HFFc6 (cell line): ENCODE results near the gene CILP. TPM values are rescaled to one million over a fixed set of nuclear protein-coding genes. Genes with fewer than 3 reads are reported as not detected.

Experiments
- DNase-seq: peaks from one replicate; pipeline ENCODE4 v3.0.0-alpha.2; 2018
- H3K27ac Mint-ChIP-seq: 2 replicates; pipeline ENCODE4 v1.8.0; 2020; ENCODE audit warnings: mild to moderate bottlenecking, mixed read lengths
- H3K27me3 Mint-ChIP-seq: 2 replicates; pipeline ENCODE4 v1.8.0; 2021; ENCODE audit warnings: mild to moderate bottlenecking, moderate library complexity, mixed read lengths; ENCODE audit not compliant: insufficient read depth
- H3K36me3 Mint-ChIP-seq: 2 replicates; pipeline ENCODE4 v1.8.0; 2021; ENCODE audit warnings: low read depth, mixed read lengths
- H3K4me1 Mint-ChIP-seq: 2 replicates; pipeline ENCODE4 v1.8.0; 2020; ENCODE audit warnings: low read depth, mixed read lengths
- H3K4me3 Mint-ChIP-seq: 2 replicates; pipeline ENCODE4 v1.8.0; 2020; ENCODE audit warnings: mild to moderate bottlenecking, moderate library complexity, mixed read lengths
- H3K9me3 Mint-ChIP-seq: 2 replicates; pipeline ENCODE4 v1.8.0; 2020; ENCODE audit warnings: mild to moderate bottlenecking, mixed read lengths
- CTCF ChIP-seq: fragments of 200-600 bp; sonication (generic); IDR thresholded peaks from 2 replicates; pipeline ENCODE4 v1.5.0; 2021; ENCODE audit warnings: antibody characterized with exemption, mild to moderate bottlenecking
- total RNA-seq, 6 experiments: library from RNA; stranded (reverse); fragmentation: NEBNext Ultra II Directional; extraction: Animal tissue kit (Norgen Biotek cat#: 25700); gene quantifications; 2 replicates in 1 of 6; 3 replicates in 5 of 6; pipeline ENCODE4 v1.2.3, GENCODE V29; 2021

CILP gene
- total RNA-seq, 6 experiments from 2014 or later, result 0.05 TPM; not detected in 5

GRCh38 chr15:65213241-65213640 is 2.0 kb upstream of the CILP start:
- no peak for TF ChIP-seq CTCF
- no peak for DNase-seq
- H3K27ac Mint-ChIP-seq, result no peak overlapping the region
- H3K36me3 Mint-ChIP-seq, result no peaks in the 10 kb centered on the region
- no peak overlapping the region for H3K4me3 Mint-ChIP-seq
- peaks cover 19% of the 10 kb centered on the region for H3K27me3 Mint-ChIP-seq
- no peaks in the 10 kb centered on the region for H3K4me1 Mint-ChIP-seq
- H3K9me3 Mint-ChIP-seq, result no peaks in the 10 kb centered on the region

- H3K27me3 Mint-ChIP-seq, result peaks cover 19% of the 10 kb centered on the region
- no peak for DNase-seq
- H3K27ac Mint-ChIP-seq, result no peak overlapping the region
- H3K36me3 Mint-ChIP-seq, result no peaks in the 10 kb centered on the region
- peak; percentile 71 for TF ChIP-seq CTCF
- H3K9me3 Mint-ChIP-seq, result no peaks in the 10 kb centered on the region
- H3K4me1 Mint-ChIP-seq, result no peaks in the 10 kb centered on the region
- H3K4me3 Mint-ChIP-seq, result no peak overlapping the region
These were observed 824 bp upstream of the CILP start for GRCh38 chr15:65212097-65212496.

GRCh38 chr15:65211482-65211982 is 259 bp upstream of the CILP start:
- Mint-ChIP-seq H3K4me3 (no peak overlapping the region), H3K27me3 (peaks cover 22% of the 10 kb centered on the region), H3K27ac (no peak overlapping the region), H3K4me1 (no peaks in the 10 kb centered on the region), H3K36me3 (no peaks in the 10 kb centered on the region), H3K9me3 (no peaks in the 10 kb centered on the region)
- DNase-seq, result no peak
- no peak for TF ChIP-seq CTCF

- H3K4me1 Mint-ChIP-seq, result no peaks in the 10 kb centered on the region
- DNase-seq, result no peak
- H3K27ac Mint-ChIP-seq, result no peak overlapping the region
- H3K4me3 Mint-ChIP-seq, result no peak overlapping the region
- no peak for TF ChIP-seq CTCF
- H3K36me3 Mint-ChIP-seq, result no peaks in the 10 kb centered on the region
- H3K9me3 Mint-ChIP-seq, result no peaks in the 10 kb centered on the region
- peaks cover 26% of the 10 kb centered on the region for H3K27me3 Mint-ChIP-seq
These were observed 1.3 kb downstream of the CILP start for GRCh38 chr15:65209701-65210643.

GRCh38 chr15:65208647-65209046 is 2.6 kb downstream of the CILP start:
- Mint-ChIP-seq H3K4me3 (no peak overlapping the region), H3K9me3 (no peaks in the 10 kb centered on the region), H3K27ac (no peak overlapping the region), H3K36me3 (no peaks in the 10 kb centered on the region), H3K27me3 (peaks cover 36% of the 10 kb centered on the region), H3K4me1 (no peaks in the 10 kb centered on the region)
- TF ChIP-seq CTCF, result no peak
- no peak for DNase-seq
